ENCODE measurements around the gene SHANK1.

SHANK1 gene

GRCh38 chr19:50686310-50687032, 33.1 kb downstream of the SHANK1 start:
- no peak for DNase-seq (ENCODE audit: low spot score)

- peak; percentile 88 for DNase-seq (ENCODE audit: low spot score)
Measured at GRCh38 chr19:50679177-50680125, 40.2 kb downstream of the SHANK1 start.

GRCh38 chr19:50678323-50678722, 41.3 kb downstream of the SHANK1 start:
- DNase-seq (ENCODE audit: low spot score), result no peak

GRCh38 chr19:50677636-50678035, 42.0 kb downstream of the SHANK1 start:
- no peak for DNase-seq (ENCODE audit: low spot score)

GRCh38 chr19:50676625-50677197, 42.9 kb downstream of the SHANK1 start:
- no peak for DNase-seq (ENCODE audit: low spot score)

GRCh38 chr19:50673118-50673517, 46.5 kb downstream of the SHANK1 start:
- no peak for DNase-seq (ENCODE audit: low spot score)

- no peak for DNase-seq (ENCODE audit: low spot score)
Measured at GRCh38 chr19:50670102-50670380, 49.6 kb downstream of the SHANK1 start.

GRCh38 chr19:50669302-50670101, 50.1 kb downstream of the SHANK1 start:
- peak; percentile 28 for DNase-seq (ENCODE audit: low spot score)

GRCh38 chr19:50668879-50669278, 50.7 kb downstream of the SHANK1 start:
- DNase-seq (ENCODE audit: low spot score), result no peak

- DNase-seq (ENCODE audit: low spot score), result no peak
Measured at GRCh38 chr19:50668416-50668815, 51.2 kb downstream of the SHANK1 start.

GRCh38 chr19:50667759-50668231, 51.8 kb downstream of the SHANK1 start:
- DNase-seq (ENCODE audit: low spot score), result no peak

GRCh38 chr19:50667177-50667758, 52.3 kb downstream of the SHANK1 start:
- DNase-seq (ENCODE audit: low spot score), result no peak

GRCh38 chr19:50666346-50667176, 53.0 kb downstream of the SHANK1 start:
- DNase-seq (ENCODE audit: low spot score), result no peak

- DNase-seq (ENCODE audit: low spot score), result no peak
Measured at GRCh38 chr19:50664204-50664603, 55.4 kb downstream of the SHANK1 start.

- DNase-seq (ENCODE audit: low spot score), result no peak
Measured at GRCh38 chr19:50663482-50663790, 56.2 kb downstream of the SHANK1 start.

- no peak for DNase-seq (ENCODE audit: low spot score)
Measured at GRCh38 chr19:50662651-50663481, 56.7 kb downstream of the SHANK1 start.

- DNase-seq (ENCODE audit: low spot score), result no peak
Measured at GRCh38 chr19:50661766-50662650, 57.6 kb downstream of the SHANK1 start.

- DNase-seq (ENCODE audit: low spot score), result no peak
Measured at GRCh38 chr19:50661023-50661422, 58.6 kb downstream of the SHANK1 start.

- DNase-seq (ENCODE audit: low spot score), result no peak
Measured at GRCh38 chr19:50660088-50660366, 59.6 kb downstream of the SHANK1 start.

Measured in activated CD4-positive, alpha-beta T cell treated with anti-CD3 and anti-CD28 coated beads, Interleukin-2, Interleukin-4, amounts not matched to agents 100 ng/mL and 50 ng/mL, durations not matched to agents 16 hours and 8 hours (primary cell).